Gastroesophageal sphincter (tissue), 3 donors: Measurements from ENCODE around the gene SOX12.
A peak's percentile ranks its signal among the peaks of the same experiment; 100 is the strongest.

Experiments
- POLR2A ChIP-seq, 2 donors: fragments of 450-650 bp; IDR thresholded peaks; one replicate each; pipeline ENCODE4 v1.6.1; 2017; ENCODE audit warnings: antibody characterized with exemption in 2 of 2, mild to moderate bottlenecking in 2 of 2, moderate library complexity in 1 of 2
- TF ChIP-seq, protein P1 (sequence below), 4 experiments: fragments of 200-600 bp in 2 of 4; fragments of 450-650 bp in 2 of 4; sonication (generic) in 1 of 4; IDR thresholded peaks; one replicate each; pipeline ENCODE4 v1.5.1; 2017 to 2019; ENCODE audit warnings: antibody characterized with exemption in 4 of 4, mild to moderate bottlenecking in 2 of 4, moderate library complexity in 2 of 4

GRCh38 chr20:324177-325044 lies 941 bp upstream of the SOX12 start:
- TF ChIP-seq, protein P1, sequence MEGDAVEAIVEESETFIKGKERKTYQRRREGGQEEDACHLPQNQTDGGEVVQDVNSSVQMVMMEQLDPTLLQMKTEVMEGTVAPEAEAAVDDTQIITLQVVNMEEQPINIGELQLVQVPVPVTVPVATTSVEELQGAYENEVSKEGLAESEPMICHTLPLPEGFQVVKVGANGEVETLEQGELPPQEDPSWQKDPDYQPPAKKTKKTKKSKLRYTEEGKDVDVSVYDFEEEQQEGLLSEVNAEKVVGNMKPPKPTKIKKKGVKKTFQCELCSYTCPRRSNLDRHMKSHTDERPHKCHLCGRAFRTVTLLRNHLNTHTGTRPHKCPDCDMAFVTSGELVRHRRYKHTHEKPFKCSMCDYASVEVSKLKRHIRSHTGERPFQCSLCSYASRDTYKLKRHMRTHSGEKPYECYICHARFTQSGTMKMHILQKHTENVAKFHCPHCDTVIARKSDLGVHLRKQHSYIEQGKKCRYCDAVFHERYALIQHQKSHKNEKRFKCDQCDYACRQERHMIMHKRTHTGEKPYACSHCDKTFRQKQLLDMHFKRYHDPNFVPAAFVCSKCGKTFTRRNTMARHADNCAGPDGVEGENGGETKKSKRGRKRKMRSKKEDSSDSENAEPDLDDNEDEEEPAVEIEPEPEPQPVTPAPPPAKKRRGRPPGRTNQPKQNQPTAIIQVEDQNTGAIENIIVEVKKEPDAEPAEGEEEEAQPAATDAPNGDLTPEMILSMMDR (IDR thresholded peaks at IDR 0.05) = peak in 3 of 4 experiments; percentile 40 to 62 (median 45)
- peak; percentile 60 to 81 for TF ChIP-seq POLR2A (IDR thresholded peaks at IDR 0.05)
